ENCODE data around the gene SLC24A4.

The SLC24A4 gene

DNA sequence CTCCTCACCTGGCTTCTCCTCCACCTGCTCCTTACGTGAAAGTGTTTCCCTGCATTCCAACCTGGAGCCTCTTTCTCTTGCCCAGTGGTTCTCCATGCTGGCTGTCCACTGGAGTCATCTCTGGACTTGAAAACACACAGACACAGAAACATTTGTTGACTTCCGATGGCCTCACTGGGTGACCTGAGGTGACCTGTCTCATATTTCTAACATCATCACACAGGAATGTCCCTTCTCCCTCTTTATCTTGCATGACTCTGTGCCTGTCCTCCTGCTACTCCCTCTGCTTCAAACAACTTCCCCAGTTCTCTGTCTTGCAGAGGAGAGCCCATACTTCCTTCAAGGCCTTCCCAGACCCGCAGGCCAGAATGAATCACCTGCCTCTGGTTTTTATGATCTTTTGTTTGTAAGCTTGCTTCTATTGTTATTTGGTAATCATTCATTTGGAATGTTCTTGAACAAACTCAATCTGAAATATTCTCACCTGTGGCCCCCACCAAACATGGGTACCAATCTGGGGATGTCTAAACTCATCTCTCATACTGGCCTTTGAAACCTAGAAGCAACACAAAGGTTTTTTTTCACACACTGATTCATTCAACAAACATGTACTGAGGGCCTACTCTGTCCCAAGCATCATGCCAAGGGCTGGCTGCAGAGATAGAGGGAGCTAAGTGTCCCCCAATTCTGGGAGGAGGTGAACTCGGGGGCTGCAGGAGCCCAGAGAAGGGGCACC lies 181.0 kb downstream of the SLC24A4 start:
- Histone ChIP-seq H2AK5ac (ENCODE audit: low read depth, low read length) (no peak overlapping the region), H3K27me3 (ENCODE audit: control insufficient read depth in 3 of 3, insufficient read depth in 3 of 3, low read depth in 1 of 3, low read length in 3 of 3) (peaks cover 0 to 9% (median 0%) of the 10 kb centered on the region in 3 experiments), H3K9ac (ENCODE audit: low read depth, low read length, poor library complexity) (no peak overlapping the region), H2BK12ac (ENCODE audit: low read length) (no peak overlapping the region), H3K18ac (ENCODE audit: low read length) (no peak overlapping the region), H3K79me1 (ENCODE audit: low read depth, low read length) (no peaks in the 10 kb centered on the region), H3K27ac (replicated peaks; ENCODE audit: low read length) (no peak overlapping the region), H3K36me3 (replicated peaks in 1 of 2; ENCODE audit: control insufficient read depth in 2 of 2, insufficient read depth in 2 of 2, low read length in 2 of 2) (no peaks in the 10 kb centered on the region), H2AFZ (ENCODE audit: low read length) (no peak overlapping the region), H2BK120ac (ENCODE audit: low read depth, low read length) (no peak overlapping the region), H3K4me1 (ENCODE audit: control insufficient read depth in 2 of 2, insufficient read depth in 1 of 2, low read depth in 1 of 2, low read length in 2 of 2) (peaks cover 0 to 4% of the 10 kb centered on the region in 2 donors), H3K4me3 (ENCODE audit: low read length in 2 of 2) (no peak overlapping the region), H2BK15ac (ENCODE audit: low read length) (no peak overlapping the region), H3K4ac (ENCODE audit: low read length) (no peak overlapping the region), H3K4me2 (ENCODE audit: insufficient read depth, low read length, poor library complexity, severe bottlenecking) (no peak overlapping the region), H4K8ac (ENCODE audit: low read depth, low read length) (no peak overlapping the region), H4K91ac (ENCODE audit: low read depth, low read length, poor library complexity) (no peak overlapping the region), H2BK5ac (ENCODE audit: low read length) (no peak overlapping the region), H3K9me3 (replicated peaks in 1 of 2; ENCODE audit: control insufficient read depth in 2 of 2, insufficient read depth in 1 of 2, low read depth in 1 of 2, low read length in 2 of 2) (no peaks in the 10 kb centered on the region), H3K14ac (ENCODE audit: low read length) (no peak overlapping the region), H3K23ac (ENCODE audit: low read depth, low read length, poor library complexity) (no peak overlapping the region)
- DNase-seq (ENCODE audit: low spot score), result no peak
- WGBS, 2 donors (ENCODE audit: extremely low coverage in 2 of 2, insufficient read length in 2 of 2, insufficient replicate concordance in 1 of 2), result no CpG with 5 or more reads among the region's 4 CpGs

DNA sequence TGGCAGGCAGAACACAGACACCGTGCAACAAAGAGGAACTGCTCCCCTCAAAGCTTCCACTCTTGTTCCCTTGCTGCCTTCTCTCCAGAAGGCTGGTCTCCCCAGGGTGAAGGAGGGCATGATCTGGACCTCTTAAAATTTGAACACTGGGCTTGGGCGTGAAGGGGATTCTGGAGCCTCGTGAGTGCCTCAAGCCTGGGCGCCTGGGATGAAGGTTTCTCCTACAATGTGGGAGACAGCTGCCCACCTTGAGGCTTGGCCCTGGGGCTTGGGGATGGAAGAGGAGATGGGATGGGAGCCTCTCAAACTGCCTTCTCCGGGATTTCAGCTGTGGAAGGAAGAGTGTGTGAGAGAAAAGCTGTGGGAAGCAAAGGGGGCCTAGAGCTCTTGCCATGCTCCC lies 182.9 kb downstream of the SLC24A4 start:
- Histone ChIP-seq H3K4me2 (ENCODE audit: insufficient read depth, low read length, poor library complexity, severe bottlenecking) (no peak overlapping the region), H3K14ac (ENCODE audit: low read length) (no peak overlapping the region), H3K4me1 (ENCODE audit: control insufficient read depth in 2 of 2, insufficient read depth in 1 of 2, low read depth in 1 of 2, low read length in 2 of 2) (peaks cover 0 to under 1% of the 10 kb centered on the region in 2 donors), H4K91ac (ENCODE audit: low read depth, low read length, poor library complexity) (no peak overlapping the region), H2BK5ac (ENCODE audit: low read length) (no peak overlapping the region), H3K23ac (ENCODE audit: low read depth, low read length, poor library complexity) (no peak overlapping the region), H2AK5ac (ENCODE audit: low read depth, low read length) (peak overlapping the region; percentile 30), H2BK12ac (ENCODE audit: low read length) (no peak overlapping the region), H3K79me1 (ENCODE audit: low read depth, low read length) (no peaks in the 10 kb centered on the region), H3K9ac (ENCODE audit: low read depth, low read length, poor library complexity) (no peak overlapping the region), H2AFZ (ENCODE audit: low read length) (no peak overlapping the region), H3K4me3 (ENCODE audit: low read length in 2 of 2) (no peak overlapping the region), H3K9me3 (replicated peaks in 1 of 2; ENCODE audit: control insufficient read depth in 2 of 2, insufficient read depth in 1 of 2, low read depth in 1 of 2, low read length in 2 of 2) (no peaks in the 10 kb centered on the region), H4K8ac (ENCODE audit: low read depth, low read length) (no peak overlapping the region), H3K18ac (ENCODE audit: low read length) (peak overlapping the region; percentile 29), H3K27ac (replicated peaks; ENCODE audit: low read length) (no peak overlapping the region), H3K36me3 (replicated peaks in 1 of 2; ENCODE audit: control insufficient read depth in 2 of 2, insufficient read depth in 2 of 2, low read length in 2 of 2) (no peaks in the 10 kb centered on the region), H2BK120ac (ENCODE audit: low read depth, low read length) (no peak overlapping the region), H2BK15ac (ENCODE audit: low read length) (no peak overlapping the region), H3K4ac (ENCODE audit: low read length) (no peak overlapping the region), H3K27me3 (ENCODE audit: control insufficient read depth in 3 of 3, insufficient read depth in 3 of 3, low read depth in 1 of 3, low read length in 3 of 3) (peaks cover 0 to 9% (median 0%) of the 10 kb centered on the region in 3 experiments)
- WGBS, 2 donors (ENCODE audit: extremely low coverage in 2 of 2, insufficient read length in 2 of 2, insufficient replicate concordance in 1 of 2), result no CpG with 5 or more reads among the region's 5 CpGs
- no peak for DNase-seq (ENCODE audit: low spot score)

DNA sequence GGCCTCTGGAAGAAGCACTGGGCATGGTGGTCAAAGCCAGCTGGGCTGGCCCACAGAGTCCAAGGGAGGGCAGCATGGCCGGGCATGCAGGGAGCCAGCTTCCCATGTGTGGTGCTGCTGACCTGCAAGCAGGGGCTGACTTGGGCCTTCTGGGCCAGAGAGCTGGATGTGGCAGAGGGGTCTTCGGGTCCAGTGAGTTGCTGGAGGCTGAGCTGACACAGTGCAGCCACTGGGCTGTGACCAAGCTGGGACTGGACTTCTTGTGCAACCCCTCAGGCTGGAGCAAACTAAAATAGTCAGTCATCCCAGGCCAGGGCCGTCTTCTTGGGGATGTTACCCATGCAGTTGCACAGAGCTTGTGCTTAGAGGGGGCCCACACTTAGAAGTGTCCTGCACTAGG lies 183.3 kb downstream of the SLC24A4 start:
- no peak for DNase-seq (ENCODE audit: low spot score)

DNA sequence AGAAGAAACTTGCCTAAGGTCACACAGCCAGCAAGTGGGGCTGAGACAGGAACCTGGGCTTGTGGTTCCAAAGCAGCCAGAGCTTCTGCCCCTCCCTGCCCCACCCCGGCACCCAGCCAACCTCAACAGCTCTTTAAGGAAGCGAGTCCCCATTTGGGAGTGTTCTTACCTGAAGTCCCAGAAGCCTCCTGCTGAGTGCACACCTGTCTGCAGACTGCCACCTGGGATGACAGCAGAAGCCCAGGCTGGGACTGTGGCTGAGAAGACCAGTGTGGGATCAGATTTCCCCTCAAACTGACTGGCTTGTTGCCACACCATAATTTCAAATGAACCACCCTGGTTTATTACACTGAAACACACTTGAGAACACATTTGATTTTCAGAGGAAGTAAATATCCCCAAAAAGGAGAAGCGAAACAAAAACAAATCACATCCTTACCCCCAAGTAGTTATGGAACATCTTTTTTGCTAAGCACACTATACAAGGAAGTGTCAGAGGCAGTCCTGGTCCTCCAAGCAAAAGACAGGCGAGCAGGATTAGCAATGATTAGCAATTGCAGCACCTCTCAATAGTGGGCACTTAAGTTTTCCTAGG lies 184.3 kb downstream of the SLC24A4 start:
- no peaks in the 10 kb centered on the region for H3K9me3 ChIP-seq (replicated peaks in 1 of 2; ENCODE audit: control insufficient read depth in 2 of 2, insufficient read depth in 1 of 2, low read depth in 1 of 2, low read length in 2 of 2)
- H3K9ac ChIP-seq (ENCODE audit: low read depth, low read length, poor library complexity), result peak overlapping the region; percentile 25
- H4K91ac ChIP-seq (ENCODE audit: low read depth, low read length, poor library complexity), result no peak overlapping the region
- H2AK5ac ChIP-seq (ENCODE audit: low read depth, low read length), result no peak overlapping the region
- no peak overlapping the region for H3K4ac ChIP-seq (ENCODE audit: low read length)
- no peak overlapping the region for H2BK5ac ChIP-seq (ENCODE audit: low read length)
- DNase-seq (ENCODE audit: low spot score), result no peak
- no peak overlapping the region for H2BK15ac ChIP-seq (ENCODE audit: low read length)
- H3K4me1 ChIP-seq (ENCODE audit: control insufficient read depth in 2 of 2, insufficient read depth in 1 of 2, low read depth in 1 of 2, low read length in 2 of 2), result no peaks in the 10 kb centered on the region
- H3K27me3 ChIP-seq (ENCODE audit: control insufficient read depth in 3 of 3, insufficient read depth in 3 of 3, low read depth in 1 of 3, low read length in 3 of 3), result peaks cover 0 to 9% (median 0%) of the 10 kb centered on the region in 3 experiments
- no peaks in the 10 kb centered on the region for H3K36me3 ChIP-seq (replicated peaks in 1 of 2; ENCODE audit: control insufficient read depth in 2 of 2, insufficient read depth in 2 of 2, low read length in 2 of 2)
- H3K79me1 ChIP-seq (ENCODE audit: low read depth, low read length), result no peaks in the 10 kb centered on the region
- no peak overlapping the region for H3K27ac ChIP-seq (replicated peaks; ENCODE audit: low read length)
- H3K4me3 ChIP-seq (ENCODE audit: low read length in 2 of 2), result no peak overlapping the region
- H3K23ac ChIP-seq (ENCODE audit: low read depth, low read length, poor library complexity), result no peak overlapping the region
- no peak overlapping the region for H3K14ac ChIP-seq (ENCODE audit: low read length)
- no peak overlapping the region for H2AFZ ChIP-seq (ENCODE audit: low read length)
- H2BK120ac ChIP-seq (ENCODE audit: low read depth, low read length), result no peak overlapping the region
- H3K18ac ChIP-seq (ENCODE audit: low read length), result no peak overlapping the region
- WGBS, 2 donors (ENCODE audit: extremely low coverage in 2 of 2, insufficient read length in 2 of 2, insufficient replicate concordance in 1 of 2), result no CpG with 5 or more reads among the region's 4 CpGs
- H2BK12ac ChIP-seq (ENCODE audit: low read length), result no peak overlapping the region
- H3K4me2 ChIP-seq (ENCODE audit: insufficient read depth, low read length, poor library complexity, severe bottlenecking), result no peak overlapping the region
- no peak overlapping the region for H4K8ac ChIP-seq (ENCODE audit: low read depth, low read length)

More for the DNA sequence above, 183.3 kb downstream of the SLC24A4 start:
- H3K4me3 ChIP-seq (ENCODE audit: low read length in 2 of 2), result no peak overlapping the region
- no peak overlapping the region for H2BK15ac ChIP-seq (ENCODE audit: low read length)
- H3K4ac ChIP-seq (ENCODE audit: low read length), result no peak overlapping the region
- H4K8ac ChIP-seq (ENCODE audit: low read depth, low read length), result no peak overlapping the region
- no peaks in the 10 kb centered on the region for H3K9me3 ChIP-seq (replicated peaks in 1 of 2; ENCODE audit: control insufficient read depth in 2 of 2, insufficient read depth in 1 of 2, low read depth in 1 of 2, low read length in 2 of 2)
- H2BK5ac ChIP-seq (ENCODE audit: low read length), result no peak overlapping the region
- peaks cover 0 to 9% (median 0%) of the 10 kb centered on the region in 3 experiments for H3K27me3 ChIP-seq (ENCODE audit: control insufficient read depth in 3 of 3, insufficient read depth in 3 of 3, low read depth in 1 of 3, low read length in 3 of 3)
- no peak overlapping the region for H2AFZ ChIP-seq (ENCODE audit: low read length)
- no peak overlapping the region for H3K14ac ChIP-seq (ENCODE audit: low read length)
- H3K18ac ChIP-seq (ENCODE audit: low read length), result no peak overlapping the region
- no peak overlapping the region for H2BK120ac ChIP-seq (ENCODE audit: low read depth, low read length)
- no peak overlapping the region for H3K27ac ChIP-seq (replicated peaks; ENCODE audit: low read length)
- H2BK12ac ChIP-seq (ENCODE audit: low read length), result no peak overlapping the region
- H4K91ac ChIP-seq (ENCODE audit: low read depth, low read length, poor library complexity), result no peak overlapping the region
- no peak overlapping the region for H3K9ac ChIP-seq (ENCODE audit: low read depth, low read length, poor library complexity)
- H3K4me2 ChIP-seq (ENCODE audit: insufficient read depth, low read length, poor library complexity, severe bottlenecking), result no peak overlapping the region
- H2AK5ac ChIP-seq (ENCODE audit: low read depth, low read length), result no peak overlapping the region
- no peaks in the 10 kb centered on the region for H3K79me1 ChIP-seq (ENCODE audit: low read depth, low read length)
- WGBS, 2 donors (ENCODE audit: extremely low coverage in 2 of 2, insufficient read length in 2 of 2, insufficient replicate concordance in 1 of 2), result no CpG with 5 or more reads among the region's 3 CpGs
- H3K4me1 ChIP-seq (ENCODE audit: control insufficient read depth in 2 of 2, insufficient read depth in 1 of 2, low read depth in 1 of 2, low read length in 2 of 2), result no peaks in the 10 kb centered on the region
- H3K36me3 ChIP-seq (replicated peaks in 1 of 2; ENCODE audit: control insufficient read depth in 2 of 2, insufficient read depth in 2 of 2, low read length in 2 of 2), result no peaks in the 10 kb centered on the region
- no peak overlapping the region for H3K23ac ChIP-seq (ENCODE audit: low read depth, low read length, poor library complexity)
